ENCODE results near the gene GSTM2.
"Not testable (repeated sequence)": the region's sequence is repeated elsewhere in the genome, so short reads cannot be mapped to it uniquely, and the experiment has no call there.

Gene GSTM2

GRCh38 chr1:109678637-109679036 is 10.8 kb downstream of the GSTM2 start:
- DNase-seq (ENCODE audit: low spot score): not testable (repeated sequence)

- DNase-seq (ENCODE audit: low spot score): not testable (repeated sequence)
These were observed 16.9 kb downstream of the GSTM2 start for GRCh38 chr1:109684777-109685176.

- not testable (repeated sequence) for DNase-seq (ENCODE audit: low spot score)
These were observed 17.5 kb downstream of the GSTM2 start for GRCh38 chr1:109685399-109685798.

- not testable (repeated sequence) for DNase-seq (ENCODE audit: low spot score)
These were observed 18.0 kb downstream of the GSTM2 start for GRCh38 chr1:109685890-109686289.

- not testable (repeated sequence) for DNase-seq (ENCODE audit: low spot score)
These were observed 19.3 kb downstream of the GSTM2 start for GRCh38 chr1:109687109-109687508.

GRCh38 chr1:109687641-109688499 is 20.0 kb downstream of the GSTM2 start, which contains the start of gene GSTM1:
GSTM1 (plus strand) TSS chr1:109687817; CDS start chr1:109687874, 57 bp downstream.
- DNase-seq (ENCODE audit: low spot score): no peak

- no peak for DNase-seq (ENCODE audit: low spot score)
These were observed 22.1 kb downstream of the GSTM2 start for GRCh38 chr1:109689844-109690405.

- no peak for DNase-seq (ENCODE audit: low spot score)
These were observed 23.9 kb downstream of the GSTM2 start for GRCh38 chr1:109691759-109692158.

GRCh38 chr1:109694400-109694799 is 26.5 kb downstream of the GSTM2 start:
- not testable (repeated sequence) for DNase-seq (ENCODE audit: low spot score)

GRCh38 chr1:109695138-109695537 is 27.3 kb downstream of the GSTM2 start:
- DNase-seq (ENCODE audit: low spot score): not testable (repeated sequence)

GRCh38 chr1:109697066-109697465 is 29.2 kb downstream of the GSTM2 start:
- no peak for DNase-seq (ENCODE audit: low spot score)

- not testable (repeated sequence) for DNase-seq (ENCODE audit: low spot score)
These were observed 30.0 kb downstream of the GSTM2 start for GRCh38 chr1:109697861-109698260.

- not testable (repeated sequence) for DNase-seq (ENCODE audit: low spot score)
These were observed 35.1 kb downstream of the GSTM2 start for GRCh38 chr1:109702940-109703339.

- no peak for DNase-seq (ENCODE audit: low spot score)
These were observed 36.3 kb downstream of the GSTM2 start for GRCh38 chr1:109704173-109704572.

GRCh38 chr1:109705411-109705810 is 37.6 kb downstream of the GSTM2 start:
- DNase-seq (ENCODE audit: low spot score): no peak

GRCh38 chr1:109708949-109709348 is 41.1 kb downstream of the GSTM2 start:
- not testable (repeated sequence) for DNase-seq (ENCODE audit: low spot score)

- not testable (repeated sequence) for DNase-seq (ENCODE audit: low spot score)
These were observed 42.0 kb downstream of the GSTM2 start for GRCh38 chr1:109709822-109710221.

- DNase-seq (ENCODE audit: low spot score): not testable (repeated sequence)
These were observed 43.9 kb downstream of the GSTM2 start, which contains the start of gene GSTM5 for GRCh38 chr1:109711593-109712320. GSTM5 (plus strand) TSS chr1:109712251; CDS start chr1:109712313, 62 bp downstream.

GRCh38 chr1:109712321-109712864 is 44.5 kb downstream of the GSTM2 start:
- DNase-seq (ENCODE audit: low spot score): no peak

- DNase-seq (ENCODE audit: low spot score): no peak
These were observed 45.8 kb downstream of the GSTM2 start for GRCh38 chr1:109713636-109714035.

GRCh38 chr1:109714661-109715372 is 47.0 kb downstream of the GSTM2 start:
- no peak for DNase-seq (ENCODE audit: low spot score)

Measured in LoVo (cell line).